IPS-20b (cell line): ENCODE results near the gene FAM234A.

Experiments
- H3K27ac ChIP-seq: one replicate; pipeline ENCODE4 v1.5.1; 2013; ENCODE audit warnings: low read length
- H3K27me3 ChIP-seq: 2 replicates; pipeline ENCODE4 v1.6.1; 2013; ENCODE audit warnings: mild to moderate bottlenecking, low read length, inconsistent platforms; ENCODE audit not compliant: insufficient read depth
- H3K36me3 ChIP-seq: 2 replicates; pipeline ENCODE4 v1.6.1; 2013; ENCODE audit warnings: low read depth, mild to moderate bottlenecking, inconsistent platforms, low read length, moderate library complexity; ENCODE audit not compliant: insufficient read depth
- H3K4me1 ChIP-seq: 2 replicates; pipeline ENCODE4 v1.6.1; 2013; ENCODE audit warnings: mild to moderate bottlenecking, control low read depth, inconsistent platforms, low read length, moderate library complexity; ENCODE audit not compliant: insufficient read depth
- H3K4me3 ChIP-seq: 2 replicates; pipeline ENCODE4 v1.5.1; 2013; ENCODE audit warnings: mild to moderate bottlenecking, low read length, inconsistent platforms
- H3K9ac ChIP-seq: 2 replicates; pipeline ENCODE4 v1.6.1; 2013; ENCODE audit warnings: low read depth, mild to moderate bottlenecking, inconsistent platforms, low read length, moderate library complexity
- H3K9me3 ChIP-seq: 2 replicates; pipeline ENCODE4 v1.6.1; 2013; ENCODE audit warnings: mild to moderate bottlenecking, low read depth, low read length, inconsistent platforms; ENCODE audit not compliant: insufficient read depth

Gene FAM234A

GRCh38 chr16:301235-301634 lies 66.6 kb downstream of the FAM234A start:
- no peak overlapping the region for H3K9ac ChIP-seq
- no peaks in the 10 kb centered on the region for H3K4me1 ChIP-seq
- H3K36me3 ChIP-seq: peaks cover 29% of the 10 kb centered on the region
- no peak overlapping the region for H3K27ac ChIP-seq
- H3K27me3 ChIP-seq: no peaks in the 10 kb centered on the region
- H3K9me3 ChIP-seq: no peaks in the 10 kb centered on the region
- H3K4me3 ChIP-seq: no peak overlapping the region

DNA sequence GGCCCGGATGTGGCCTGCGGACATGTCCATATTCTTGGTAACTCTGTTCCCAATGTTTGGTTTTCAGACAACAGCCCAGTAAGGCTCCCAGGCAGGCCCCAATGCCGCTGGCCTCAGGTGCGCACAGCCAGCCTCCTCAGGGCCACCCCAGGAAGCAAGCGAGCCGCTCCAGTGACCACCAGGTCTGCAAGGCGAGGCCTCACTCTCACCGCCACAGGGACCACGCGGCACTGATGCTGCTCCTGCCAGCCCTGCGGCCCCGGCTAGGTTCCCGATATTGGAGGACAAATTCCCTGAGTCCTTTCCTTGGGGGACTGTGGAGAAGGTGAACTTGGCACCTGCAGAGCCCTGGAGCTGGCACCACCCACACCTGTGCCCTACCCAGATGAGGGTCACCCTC lies 67.3 kb downstream of the FAM234A start:
- no peaks in the 10 kb centered on the region for H3K4me1 ChIP-seq
- peaks cover 34% of the 10 kb centered on the region for H3K36me3 ChIP-seq
- no peak overlapping the region for H3K4me3 ChIP-seq
- no peaks in the 10 kb centered on the region for H3K27me3 ChIP-seq
- H3K9ac ChIP-seq: no peak overlapping the region
- H3K27ac ChIP-seq: no peak overlapping the region
- no peaks in the 10 kb centered on the region for H3K9me3 ChIP-seq

DNA sequence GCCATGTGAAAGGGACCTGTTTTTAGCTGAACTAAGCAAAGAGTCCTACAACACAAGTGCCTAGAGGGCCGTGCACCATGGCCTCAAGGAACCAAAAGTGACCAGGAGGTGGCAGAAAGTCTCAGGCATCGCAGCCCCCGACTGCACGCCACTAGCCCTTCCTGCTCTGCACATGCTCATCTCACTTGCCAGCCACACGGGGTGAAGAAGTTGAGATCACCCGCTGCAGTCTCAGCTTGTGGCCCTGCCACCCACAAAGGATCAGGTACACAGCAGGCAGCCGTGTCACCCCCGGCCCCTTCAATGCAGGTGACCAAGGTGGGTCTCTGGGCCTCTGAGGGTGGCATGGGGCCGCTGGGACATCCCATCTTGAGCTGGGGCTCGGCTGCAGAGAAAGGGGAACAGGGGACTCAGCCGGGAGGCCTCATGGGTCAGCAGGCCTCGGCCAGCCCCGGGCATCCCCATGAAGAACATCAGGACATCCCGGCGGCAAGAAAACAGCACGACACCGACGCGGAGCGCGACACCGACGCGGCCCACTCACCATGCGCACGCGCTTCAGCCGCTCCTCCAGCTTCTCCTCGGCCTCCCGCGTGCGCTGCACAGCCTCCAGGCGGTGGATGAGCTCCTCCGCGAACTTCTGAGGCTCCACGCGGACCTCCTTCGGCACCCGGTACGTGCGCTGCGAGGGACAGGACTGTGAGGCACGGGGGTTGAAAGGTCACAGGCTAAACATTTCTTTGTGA lies 69.3 kb downstream of the FAM234A start:
- H3K27me3 ChIP-seq: no peaks in the 10 kb centered on the region
- H3K27ac ChIP-seq: no peak overlapping the region
- H3K9ac ChIP-seq: no peak overlapping the region
- H3K4me3 ChIP-seq: no peak overlapping the region
- no peaks in the 10 kb centered on the region for H3K9me3 ChIP-seq
- H3K4me1 ChIP-seq: no peaks in the 10 kb centered on the region
- H3K36me3 ChIP-seq: peaks cover 44% of the 10 kb centered on the region

- H3K27ac ChIP-seq: no peak overlapping the region
- no peak overlapping the region for H3K9ac ChIP-seq
- H3K4me1 ChIP-seq: no peaks in the 10 kb centered on the region
- H3K9me3 ChIP-seq: no peaks in the 10 kb centered on the region
- H3K4me3 ChIP-seq: no peak overlapping the region
- no peaks in the 10 kb centered on the region for H3K27me3 ChIP-seq
- peaks cover 50% of the 10 kb centered on the region for H3K36me3 ChIP-seq
Observed at GRCh38 chr16:305916-306626, 71.5 kb downstream of the FAM234A start.

DNA sequence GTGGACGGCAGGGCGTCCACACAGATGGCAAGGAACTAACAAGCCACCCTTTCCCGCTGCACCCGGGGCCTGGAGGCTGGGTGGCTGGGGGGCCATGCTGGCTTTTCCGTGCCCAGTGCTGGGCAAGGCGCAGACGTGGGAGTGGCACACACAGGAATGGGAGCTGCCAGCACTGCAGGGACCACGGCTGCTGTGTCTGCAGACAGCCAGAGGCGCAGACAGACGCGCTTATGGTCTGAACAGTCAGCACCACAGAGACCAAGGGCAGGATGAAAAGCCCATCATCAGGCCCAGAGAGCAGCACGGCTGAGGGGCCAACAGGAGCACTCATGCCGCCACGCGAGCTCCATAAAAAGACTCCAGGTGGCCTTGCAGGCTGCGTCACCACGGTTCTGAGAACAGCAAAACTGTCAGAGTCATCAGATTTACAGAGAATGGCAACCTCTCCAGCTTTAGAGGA lies 72.3 kb downstream of the FAM234A start:
- Histone ChIP-seq H3K9ac (no peak overlapping the region), H3K27me3 (no peaks in the 10 kb centered on the region), H3K4me3 (no peak overlapping the region), H3K4me1 (no peaks in the 10 kb centered on the region), H3K27ac (no peak overlapping the region), H3K36me3 (peaks cover 50% of the 10 kb centered on the region), H3K9me3 (no peaks in the 10 kb centered on the region)

- H3K4me3 ChIP-seq: no peak overlapping the region
- H3K9me3 ChIP-seq: no peaks in the 10 kb centered on the region
- no peak overlapping the region for H3K9ac ChIP-seq
- no peaks in the 10 kb centered on the region for H3K27me3 ChIP-seq
- H3K36me3 ChIP-seq: peaks cover 51% of the 10 kb centered on the region
- H3K27ac ChIP-seq: no peak overlapping the region
- H3K4me1 ChIP-seq: no peaks in the 10 kb centered on the region
Observed at GRCh38 chr16:307691-308312, 73.2 kb downstream of the FAM234A start.

DNA sequence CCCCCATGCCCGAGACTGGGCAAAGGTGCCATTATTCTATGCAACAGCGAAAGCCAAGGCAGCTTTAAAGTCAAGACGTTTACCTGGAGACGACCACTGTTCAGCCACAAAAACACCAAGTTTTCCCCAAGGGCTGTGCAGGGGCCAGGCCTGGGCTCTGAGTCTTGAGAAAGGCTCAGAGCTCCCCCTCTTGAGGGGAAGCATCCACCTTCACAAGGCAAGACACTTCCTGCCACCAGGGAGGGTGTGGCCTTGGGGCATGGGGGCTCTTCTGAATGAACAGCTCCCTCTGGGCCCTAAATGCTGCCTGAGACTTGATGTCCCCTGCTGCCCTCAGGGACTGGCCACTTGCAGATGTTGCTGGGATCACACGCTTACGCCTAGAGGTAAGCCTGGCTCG lies 74.9 kb downstream of the FAM234A start:
- H3K9ac ChIP-seq: no peak overlapping the region
- H3K9me3 ChIP-seq: no peaks in the 10 kb centered on the region
- H3K36me3 ChIP-seq: peaks cover 61% of the 10 kb centered on the region
- no peak overlapping the region for H3K27ac ChIP-seq
- H3K27me3 ChIP-seq: no peaks in the 10 kb centered on the region
- H3K4me1 ChIP-seq: no peaks in the 10 kb centered on the region
- H3K4me3 ChIP-seq: no peak overlapping the region

DNA sequence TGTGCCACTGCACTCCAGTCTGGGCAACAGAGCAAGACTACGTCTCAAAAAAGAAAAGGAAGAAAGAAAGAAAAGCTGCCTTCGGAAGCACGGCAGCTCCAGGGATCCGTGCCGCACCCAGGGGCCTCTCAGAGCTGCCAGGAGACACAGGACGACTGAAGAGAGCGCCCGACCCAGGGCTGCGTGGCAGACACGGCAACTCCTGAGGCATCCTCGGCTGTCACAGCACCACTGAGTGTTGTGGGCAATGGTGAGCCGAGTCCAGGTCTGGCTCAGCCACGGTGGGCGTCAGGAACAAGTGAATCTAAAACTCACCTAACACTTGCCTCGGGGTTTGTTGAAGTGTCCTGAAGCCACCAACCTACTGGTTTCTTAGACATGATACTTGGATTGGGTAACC lies 77.1 kb downstream of the FAM234A start:
- H3K9me3 ChIP-seq: no peaks in the 10 kb centered on the region
- H3K27me3 ChIP-seq: no peaks in the 10 kb centered on the region
- no peak overlapping the region for H3K9ac ChIP-seq
- 0 out of 2 replicates have a peak, but pooled peaks cover under 1% of the 10 kb centered on the region for H3K4me1 ChIP-seq
- no peak overlapping the region for H3K4me3 ChIP-seq
- no peak overlapping the region for H3K27ac ChIP-seq
- H3K36me3 ChIP-seq: peaks cover 55% of the 10 kb centered on the region

DNA sequence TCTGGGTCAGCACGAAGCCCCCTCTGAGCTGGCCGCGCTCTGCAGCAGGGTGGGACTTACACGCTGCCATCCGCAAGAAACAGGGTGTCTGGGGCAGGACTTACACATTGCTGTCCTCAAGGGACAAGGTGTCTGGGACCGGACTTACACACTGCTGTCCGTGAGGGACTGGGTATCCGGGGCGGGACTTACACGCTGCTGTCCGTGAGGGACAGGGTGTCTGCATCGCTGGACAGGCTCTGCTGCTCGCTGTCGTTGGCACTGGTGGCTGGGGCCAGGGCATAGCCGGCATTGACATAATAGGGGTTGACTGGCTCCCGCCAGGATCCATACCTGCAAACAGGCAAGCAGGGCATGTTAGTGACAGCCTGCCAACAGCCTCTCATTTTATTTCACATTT lies 79.7 kb downstream of the FAM234A start:
- Histone ChIP-seq H3K27me3 (no peaks in the 10 kb centered on the region), H3K9ac (no peak overlapping the region), H3K36me3 (peaks cover 41% of the 10 kb centered on the region), H3K4me1 (peaks cover 7% of the 10 kb centered on the region), H3K27ac (no peak overlapping the region), H3K4me3 (no peak overlapping the region), H3K9me3 (no peaks in the 10 kb centered on the region)

DNA sequence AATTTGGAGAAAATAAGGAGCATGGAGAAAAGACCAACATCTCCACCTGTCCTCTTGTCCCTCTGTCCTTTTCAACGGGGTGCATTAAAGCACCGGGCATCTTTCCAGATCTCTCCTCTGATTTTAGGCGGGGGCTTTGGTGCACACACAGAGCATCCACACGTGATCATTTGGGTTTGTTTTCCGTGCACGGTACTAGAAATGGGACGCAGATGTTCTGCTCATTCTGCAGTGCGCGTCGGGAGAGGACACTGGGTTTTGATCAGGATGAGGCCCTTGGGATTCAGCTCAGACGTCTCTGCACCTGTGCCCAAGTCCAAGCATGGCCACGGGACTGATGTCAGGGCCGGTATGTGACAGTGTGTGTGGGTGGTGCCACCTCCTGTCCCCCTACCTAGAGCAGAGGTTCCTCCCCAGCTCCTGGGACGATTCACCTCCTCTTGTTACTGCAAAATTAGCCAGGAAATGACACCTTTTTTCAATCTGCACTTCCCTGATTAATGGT lies 80.2 kb downstream of the FAM234A start:
- Histone ChIP-seq H3K27ac (no peak overlapping the region), H3K4me3 (no peak overlapping the region), H3K4me1 (peaks cover 7% of the 10 kb centered on the region), H3K9me3 (no peaks in the 10 kb centered on the region), H3K9ac (no peak overlapping the region), H3K27me3 (no peaks in the 10 kb centered on the region), H3K36me3 (peaks cover 36% of the 10 kb centered on the region)
